Upper lobe of left lung (tissue), 6 donors: Measurements from ENCODE around the gene PIGV. TPM values are rescaled to one million over a fixed set of nuclear protein-coding genes. Genes with fewer than 3 reads are reported as not detected.

Source experiments
- ATAC-seq, 2 donors: fragments of 200-7000 bp; cut with Tn5 transposase; one replicate each; pipeline ENCODE4 v1.9.1; 2022; ENCODE audit warnings: mild to moderate bottlenecking in 2 of 2, moderate library complexity in 2 of 2; ENCODE audit not compliant: low FRiP score in 2 of 2
- DNase-seq, 2 donors: peaks; one replicate each; pipeline ENCODE4 v3.0.0-alpha.2; 2019 to 2020
- H3K27ac ChIP-seq, 4 donors: fragments of 200-600 bp; sonication (generic); one replicate each; pipeline ENCODE4 v1.5.1; 2016 to 2019
- H3K27me3 ChIP-seq, 4 donors: fragments of 200-600 bp; sonication (generic); one replicate each; pipeline ENCODE4 v1.5.1; 2017 to 2019
- H3K36me3 ChIP-seq, 4 donors: fragments of 200-600 bp; sonication (generic); one replicate each; pipeline ENCODE4 v1.5.1; 2016 to 2019
- H3K4me1 ChIP-seq, 4 donors: fragments of 200-600 bp; sonication (generic); one replicate each; pipeline ENCODE4 v1.5.1; 2018 to 2019
- H3K4me3 ChIP-seq, 4 donors: fragments of 200-600 bp; sonication (generic); one replicate each; pipeline ENCODE4 v1.5.1; 2017 to 2019; ENCODE audit warnings: mild to moderate bottlenecking in 2 of 4, moderate library complexity in 1 of 4
- H3K9me3 ChIP-seq, 4 donors: fragments of 200-600 bp; sonication (generic); one replicate each; pipeline ENCODE4 v1.5.1; 2018 to 2019
- EP300 ChIP-seq, 4 donors: sonication (generic); formaldehyde crosslinking; IDR thresholded peaks; one replicate each; pipeline ENCODE4 v1.5.1; 2017; ENCODE audit warnings: antibody characterized with exemption in 4 of 4, control low read depth in 2 of 4
- POLR2A ChIP-seq, 4 donors: fragments of 450-650 bp; IDR thresholded peaks; one replicate each; pipeline ENCODE4 v1.5.1; 2016 to 2017; ENCODE audit warnings: antibody characterized with exemption in 4 of 4, mild to moderate bottlenecking in 2 of 4
- POLR2AphosphoS5 ChIP-seq, 2 donors: sonication (generic); formaldehyde crosslinking; IDR thresholded peaks; one replicate each; pipeline ENCODE4 v1.5.1; 2017; ENCODE audit warnings: antibody characterized with exemption in 2 of 2
- WGBS, 2 donors: methylation state at CpG; one replicate each; pipeline ENCODE4 v1.1.5; 2017 to 2018; 5-methylcytosine and 5-hydroxymethylcytosine counted together
- total RNA-seq, 6 donors: library from RNA; depleted of rRNA in 4 of 6; stranded (reverse); fragments of >200 nt in 4 of 6; gene quantifications; one replicate each; pipeline versions ENCODE4 v1.1.0 to v1.2.1, GENCODE V29; 2016 to 2021
- TF ChIP-seq, protein P1 (sequence below), 6 experiments: fragments of 450-650 bp in 4 of 6; fragments of 200-600 bp in 2 of 6; sonication (generic) in 2 of 6; IDR thresholded peaks; one replicate each; pipeline ENCODE4 v1.5.1; 2016 to 2019; ENCODE audit warnings: antibody characterized with exemption in 6 of 6
- donor health status: DM: no; HTN: no; CAD: no; lungs with moderate emphysema.
- donor health status: DM: no; HTN: yes; CAD: no; lungs with severe emphysema.

PIGV gene
- total RNA-seq, 6 donors from 2014 or later, result 11.9 to 25.1 (median 17.5) TPM

DNA sequence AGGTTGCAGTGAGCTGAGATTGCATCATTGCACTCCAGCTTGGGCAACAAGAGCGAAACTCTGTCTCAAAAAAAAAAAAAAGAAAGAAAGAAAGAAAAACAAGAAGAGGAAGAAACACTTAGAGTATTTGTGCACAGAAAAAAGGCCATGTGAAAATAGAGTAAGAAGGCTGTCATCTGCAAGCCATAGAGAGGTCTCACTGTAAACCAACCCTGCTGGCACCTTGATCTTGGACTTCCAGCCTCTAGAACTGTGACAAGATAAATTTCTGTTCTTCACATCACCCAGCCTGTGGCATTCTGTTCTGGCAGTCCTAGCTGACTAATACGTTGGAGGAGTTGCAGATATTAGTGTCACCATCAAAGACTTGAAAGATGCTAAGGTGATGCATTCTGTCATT lies 26.6 kb downstream of the PIGV start:
- Histone ChIP-seq H3K36me3 (no peaks in the 10 kb centered on the region), H3K27me3 (no peaks in the 10 kb centered on the region), H3K27ac (no peak overlapping the region), H3K4me1 (peaks cover 3 to 5% (median 3%) of the 10 kb centered on the region in 4 donors), H3K4me3 (no peak overlapping the region), H3K9me3 (no peaks in the 10 kb centered on the region)
- TF ChIP-seq EP300 (IDR thresholded peaks at IDR 0.05) (no peak), POLR2AphosphoS5 (IDR thresholded peaks at IDR 0.05) (no peak), POLR2A (IDR thresholded peaks at IDR 0.05) (no peak)
- TF ChIP-seq, protein P1, sequence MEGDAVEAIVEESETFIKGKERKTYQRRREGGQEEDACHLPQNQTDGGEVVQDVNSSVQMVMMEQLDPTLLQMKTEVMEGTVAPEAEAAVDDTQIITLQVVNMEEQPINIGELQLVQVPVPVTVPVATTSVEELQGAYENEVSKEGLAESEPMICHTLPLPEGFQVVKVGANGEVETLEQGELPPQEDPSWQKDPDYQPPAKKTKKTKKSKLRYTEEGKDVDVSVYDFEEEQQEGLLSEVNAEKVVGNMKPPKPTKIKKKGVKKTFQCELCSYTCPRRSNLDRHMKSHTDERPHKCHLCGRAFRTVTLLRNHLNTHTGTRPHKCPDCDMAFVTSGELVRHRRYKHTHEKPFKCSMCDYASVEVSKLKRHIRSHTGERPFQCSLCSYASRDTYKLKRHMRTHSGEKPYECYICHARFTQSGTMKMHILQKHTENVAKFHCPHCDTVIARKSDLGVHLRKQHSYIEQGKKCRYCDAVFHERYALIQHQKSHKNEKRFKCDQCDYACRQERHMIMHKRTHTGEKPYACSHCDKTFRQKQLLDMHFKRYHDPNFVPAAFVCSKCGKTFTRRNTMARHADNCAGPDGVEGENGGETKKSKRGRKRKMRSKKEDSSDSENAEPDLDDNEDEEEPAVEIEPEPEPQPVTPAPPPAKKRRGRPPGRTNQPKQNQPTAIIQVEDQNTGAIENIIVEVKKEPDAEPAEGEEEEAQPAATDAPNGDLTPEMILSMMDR (IDR thresholded peaks at IDR 0.05), result no peak
- no peak for ATAC-seq
- no peak for DNase-seq
- 75% methylated on average over 2 of the region's 2 CpGs for WGBS, 2 donors

DNA sequence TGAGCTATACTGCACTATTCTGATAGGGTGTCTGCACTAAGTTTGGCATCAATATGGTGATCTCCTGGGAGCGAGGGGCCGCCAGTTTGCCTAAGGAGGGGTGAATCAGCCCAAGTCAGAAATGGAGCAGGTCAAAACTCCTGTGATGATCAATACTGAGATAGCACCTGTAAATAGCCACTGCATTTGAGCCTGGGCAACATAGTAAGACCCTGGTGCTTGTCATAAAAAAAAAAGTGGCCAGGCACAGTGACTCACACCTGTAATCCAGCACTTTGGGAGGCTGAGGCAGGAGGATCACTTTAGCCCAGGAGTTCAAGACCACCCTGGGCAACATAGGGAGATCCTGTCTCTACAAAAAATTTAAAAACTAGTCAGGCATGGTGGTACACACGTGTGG lies 27.1 kb downstream of the PIGV start:
- Histone ChIP-seq H3K36me3 (no peaks in the 10 kb centered on the region), H3K27ac (no peak overlapping the region), H3K4me1 (peaks cover 3 to 5% (median 3%) of the 10 kb centered on the region in 4 donors), H3K9me3 (no peaks in the 10 kb centered on the region), H3K27me3 (no peaks in the 10 kb centered on the region), H3K4me3 (no peak overlapping the region)
- no peak for ATAC-seq
- 89 to 94% methylated on average over 3 of the region's 3 CpGs for WGBS, 2 donors
- no peak for DNase-seq
- no peak for TF ChIP-seq EP300 (IDR thresholded peaks at IDR 0.05)
- TF ChIP-seq POLR2A (IDR thresholded peaks at IDR 0.05), result no peak
- TF ChIP-seq, protein P1 (IDR thresholded peaks at IDR 0.05), result no peak
- no peak for TF ChIP-seq POLR2AphosphoS5 (IDR thresholded peaks at IDR 0.05)

DNA sequence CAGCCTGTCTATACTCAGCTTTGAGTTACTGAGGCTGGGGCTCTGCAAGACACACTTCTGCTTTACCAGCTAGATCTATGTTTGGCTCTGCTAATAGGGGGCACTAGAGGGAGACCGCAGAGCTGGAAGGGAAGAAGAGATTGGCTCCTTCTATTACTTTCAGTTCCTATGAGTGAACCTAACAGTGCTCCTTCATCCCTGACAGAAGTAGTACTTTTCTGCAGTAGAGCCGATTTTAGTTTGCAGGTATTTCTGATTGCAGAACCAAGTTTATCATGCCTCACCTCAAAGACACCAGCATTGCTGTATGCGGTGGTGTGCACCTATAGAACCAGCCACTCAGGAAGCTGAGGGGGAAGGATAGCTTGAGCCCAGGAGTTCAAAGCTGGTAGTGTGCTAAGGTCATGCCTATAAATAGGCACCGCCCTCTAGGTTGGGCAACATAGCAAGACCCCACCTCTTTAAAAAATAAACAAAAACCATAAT lies 33.1 kb downstream of the PIGV start:
- no peak for TF ChIP-seq POLR2AphosphoS5 (IDR thresholded peaks at IDR 0.05)
- TF ChIP-seq, protein P1 (IDR thresholded peaks at IDR 0.05), result peak in 2 of 6 experiments; percentile 6 to 15
- TF ChIP-seq EP300 (IDR thresholded peaks at IDR 0.05), result no peak
- TF ChIP-seq POLR2A (IDR thresholded peaks at IDR 0.05), result no peak
- H3K36me3 ChIP-seq, result no peaks in the 10 kb centered on the region
- no peaks in the 10 kb centered on the region for H3K27me3 ChIP-seq
- H3K4me3 ChIP-seq, result peak overlapping the region in 1 of 4 donors; percentile 2
- peak overlapping the region in 1 of 4 donors; percentile 24 for H3K27ac ChIP-seq
- DNase-seq, result no peak
- H3K4me1 ChIP-seq, result peaks cover 7 to 13% (median 9%) of the 10 kb centered on the region in 4 donors
- ATAC-seq, result peak; percentile 72 to 81
- WGBS, 2 donors, result 49 to 53% methylated on average over 4 of the region's 4 CpGs
- no peaks in the 10 kb centered on the region for H3K9me3 ChIP-seq

DNA sequence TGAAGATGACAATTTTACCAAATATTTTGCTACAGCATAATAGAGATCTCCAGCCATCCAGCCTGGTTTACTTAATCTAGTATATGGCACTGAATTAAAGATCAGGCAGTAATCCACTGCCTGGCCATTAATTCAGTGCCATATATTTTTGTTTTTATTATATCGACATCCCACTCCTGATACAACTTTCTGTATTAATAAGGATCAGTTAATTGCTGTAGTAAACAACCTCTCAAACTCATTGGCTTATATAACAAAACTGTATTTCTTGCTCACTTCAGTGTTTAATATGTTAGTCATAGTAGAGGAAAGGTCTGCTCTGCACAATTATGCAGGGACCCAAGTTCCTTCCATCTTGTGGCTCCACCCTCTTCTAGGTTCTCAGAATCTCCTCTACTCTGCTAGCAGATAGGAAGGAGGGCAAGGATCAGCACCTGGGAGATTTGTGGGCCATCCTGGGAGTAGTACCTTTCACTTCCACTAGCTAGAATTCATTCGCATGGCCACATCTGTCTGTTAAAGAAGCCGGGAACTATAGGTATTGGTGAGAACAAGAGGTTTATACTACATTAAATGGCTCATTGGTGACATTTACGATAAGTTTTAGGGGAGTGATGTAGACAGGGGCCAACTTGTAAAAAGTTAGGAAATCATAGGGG lies 35.1 kb downstream of the PIGV start:
- no peaks in the 10 kb centered on the region for H3K9me3 ChIP-seq
- TF ChIP-seq EP300 (IDR thresholded peaks at IDR 0.05) (no peak), POLR2AphosphoS5 (IDR thresholded peaks at IDR 0.05) (no peak), POLR2A (IDR thresholded peaks at IDR 0.05) (no peak)
- TF ChIP-seq, protein P1 (IDR thresholded peaks at IDR 0.05), result no peak
- 94 to 99% methylated on average over 4 of the region's 4 CpGs for WGBS, 2 donors
- H3K27me3 ChIP-seq, result no peaks in the 10 kb centered on the region
- no peak overlapping the region for H3K27ac ChIP-seq
- peaks cover 20 to 28% (median 20%) of the 10 kb centered on the region in 4 donors for H3K4me1 ChIP-seq
- no peaks in the 10 kb centered on the region for H3K36me3 ChIP-seq
- no peak overlapping the region for H3K4me3 ChIP-seq
- ATAC-seq (no peak), DNase-seq (no peak)

DNA sequence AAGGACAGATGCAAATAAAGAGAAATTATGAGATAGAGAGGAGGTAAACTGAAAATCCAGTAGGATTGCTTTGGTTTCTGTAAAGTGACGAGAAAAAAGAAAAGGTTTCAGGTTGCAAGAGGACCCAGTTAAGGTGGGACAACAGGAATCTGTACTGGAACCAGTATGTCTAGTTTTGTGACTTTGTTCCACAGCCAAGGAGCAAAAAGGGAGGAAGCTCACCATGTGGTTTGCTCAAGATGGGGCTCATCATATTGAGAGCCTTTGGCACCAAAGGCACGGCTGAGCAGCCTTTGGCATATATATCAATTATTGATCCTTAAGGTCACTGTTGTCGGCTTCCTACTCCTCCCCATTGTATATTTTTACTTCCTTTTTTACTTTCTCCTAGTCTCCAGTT lies 37.0 kb downstream of the PIGV start:
- WGBS, 2 donors, result 84 to 88% methylated on average over 3 of the region's 3 CpGs
- no peaks in the 10 kb centered on the region for H3K27me3 ChIP-seq
- H3K36me3 ChIP-seq, result peaks cover 0 to 5% (median 0%) of the 10 kb centered on the region in 4 donors
- ATAC-seq, result no peak
- no peak overlapping the region for H3K4me3 ChIP-seq
- H3K4me1 ChIP-seq, result peaks cover 37 to 46% (median 38%) of the 10 kb centered on the region in 4 donors
- no peak for DNase-seq
- H3K9me3 ChIP-seq, result no peaks in the 10 kb centered on the region
- no peak overlapping the region for H3K27ac ChIP-seq
- TF ChIP-seq, protein P1 (IDR thresholded peaks at IDR 0.05), result no peak
- TF ChIP-seq POLR2AphosphoS5 (IDR thresholded peaks at IDR 0.05) (no peak), POLR2A (IDR thresholded peaks at IDR 0.05) (no peak), EP300 (IDR thresholded peaks at IDR 0.05) (no peak)
